ENCODE measurements around the gene MDC1.

Gene MDC1

DNA sequence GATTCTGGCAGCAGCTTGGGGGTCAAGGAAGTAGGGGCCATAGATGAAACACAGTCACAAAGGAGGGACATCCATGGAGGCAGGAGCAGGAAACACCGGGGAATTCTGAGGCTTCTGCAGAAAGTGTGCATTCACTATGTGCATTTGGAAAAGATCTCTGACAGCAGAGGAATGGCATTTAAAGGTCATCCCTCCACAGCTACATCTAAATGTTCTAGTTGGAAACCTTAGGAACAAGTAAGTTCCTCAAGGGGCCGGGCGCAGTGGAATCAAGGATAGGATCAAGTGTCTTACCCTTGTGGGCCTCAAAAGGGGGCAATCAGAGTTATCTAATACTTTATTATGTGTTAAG, 61.4 kb downstream of the MDC1 start:
- DNase-seq (ENCODE audit: low read depth), result no peak
- H3K4me3 ChIP-seq (ENCODE audit: control insufficient read depth, low read depth, low read length), result no peak overlapping the region
- TF ChIP-seq, protein P1, sequence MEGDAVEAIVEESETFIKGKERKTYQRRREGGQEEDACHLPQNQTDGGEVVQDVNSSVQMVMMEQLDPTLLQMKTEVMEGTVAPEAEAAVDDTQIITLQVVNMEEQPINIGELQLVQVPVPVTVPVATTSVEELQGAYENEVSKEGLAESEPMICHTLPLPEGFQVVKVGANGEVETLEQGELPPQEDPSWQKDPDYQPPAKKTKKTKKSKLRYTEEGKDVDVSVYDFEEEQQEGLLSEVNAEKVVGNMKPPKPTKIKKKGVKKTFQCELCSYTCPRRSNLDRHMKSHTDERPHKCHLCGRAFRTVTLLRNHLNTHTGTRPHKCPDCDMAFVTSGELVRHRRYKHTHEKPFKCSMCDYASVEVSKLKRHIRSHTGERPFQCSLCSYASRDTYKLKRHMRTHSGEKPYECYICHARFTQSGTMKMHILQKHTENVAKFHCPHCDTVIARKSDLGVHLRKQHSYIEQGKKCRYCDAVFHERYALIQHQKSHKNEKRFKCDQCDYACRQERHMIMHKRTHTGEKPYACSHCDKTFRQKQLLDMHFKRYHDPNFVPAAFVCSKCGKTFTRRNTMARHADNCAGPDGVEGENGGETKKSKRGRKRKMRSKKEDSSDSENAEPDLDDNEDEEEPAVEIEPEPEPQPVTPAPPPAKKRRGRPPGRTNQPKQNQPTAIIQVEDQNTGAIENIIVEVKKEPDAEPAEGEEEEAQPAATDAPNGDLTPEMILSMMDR (IDR thresholded peaks at IDR 0.05; ENCODE audit: control insufficient read depth, insufficient read depth, low read depth, low read length, missing control alignments), result no peak

DNA sequence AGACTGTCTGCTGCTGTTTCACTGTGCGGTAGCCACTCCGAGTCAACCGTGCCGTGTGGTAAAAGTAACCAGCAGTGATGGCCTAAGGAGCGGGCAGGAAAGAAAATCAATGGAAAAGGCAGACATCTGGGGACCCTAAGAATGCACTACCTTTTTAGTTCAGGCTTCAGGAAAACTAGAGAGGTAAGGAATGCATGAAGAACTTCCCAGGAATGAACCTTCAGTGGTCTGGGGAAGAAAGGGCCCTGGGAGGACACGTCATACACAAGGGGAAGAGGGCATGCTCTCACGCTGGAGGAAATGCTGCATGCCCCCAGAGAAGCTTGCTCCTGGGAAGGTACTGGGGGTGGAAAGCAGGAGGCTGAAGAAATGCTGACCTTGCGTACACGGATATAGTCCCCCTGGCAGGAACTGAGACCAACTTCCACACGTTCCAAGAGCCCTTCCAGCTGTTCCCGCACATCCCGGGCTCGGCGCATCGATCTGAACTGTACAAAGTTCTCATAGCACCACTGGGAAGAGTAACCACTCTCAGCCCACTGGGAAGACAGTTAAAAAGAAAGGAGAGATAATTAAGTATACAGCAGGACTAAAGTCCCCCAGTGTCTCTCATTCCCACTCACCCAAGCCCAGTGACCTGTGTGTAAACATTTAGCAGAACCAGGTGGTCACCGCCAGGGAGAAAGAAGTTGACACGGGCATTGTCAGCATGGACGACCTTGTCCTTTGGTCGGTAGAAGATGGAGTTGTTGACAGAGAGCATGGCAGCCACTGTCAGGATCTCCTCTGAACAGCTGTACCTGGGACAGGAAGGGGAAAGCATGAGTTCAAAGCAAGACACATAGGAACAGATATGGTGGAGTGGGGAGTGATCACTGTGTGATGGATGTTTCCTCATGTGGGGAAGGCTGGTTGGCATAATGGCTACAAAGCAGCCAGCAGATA, 62.0 kb downstream of the MDC1 start:
- TF ChIP-seq, protein P1 (IDR thresholded peaks at IDR 0.05; ENCODE audit: control insufficient read depth, insufficient read depth, low read depth, low read length, missing control alignments), result no peak
- DNase-seq (ENCODE audit: low read depth), result no peak
- no peak overlapping the region for H3K4me3 ChIP-seq (ENCODE audit: control insufficient read depth, low read depth, low read length)

DNA sequence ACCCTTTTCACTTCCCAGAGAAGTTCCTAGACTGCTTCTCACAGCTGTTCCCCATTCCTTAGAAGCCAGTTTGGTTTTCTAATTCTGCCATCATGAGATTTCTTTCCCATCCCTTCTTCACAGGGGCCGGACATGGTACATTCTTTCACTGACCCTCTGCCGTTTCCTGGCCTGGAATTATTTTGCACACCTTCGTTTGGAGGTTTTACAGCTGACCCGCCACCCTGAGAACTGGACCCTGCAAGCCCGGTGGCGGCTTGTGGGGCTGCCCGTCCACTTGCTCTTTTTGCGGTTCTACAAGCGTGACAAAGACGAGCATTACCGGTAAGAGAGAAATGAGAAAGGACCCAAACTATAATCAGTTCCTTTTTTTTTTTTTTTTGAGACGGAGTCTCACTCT, 65.9 kb downstream of the MDC1 start:
- no peak for DNase-seq (ENCODE audit: low read depth)
- H3K4me3 ChIP-seq (ENCODE audit: control insufficient read depth, low read depth, low read length), result no peak overlapping the region
- TF ChIP-seq, protein P1 (IDR thresholded peaks at IDR 0.05; ENCODE audit: control insufficient read depth, insufficient read depth, low read depth, low read length, missing control alignments), result no peak

Data from AG09309 (cell line).